K562 (cell line): ENCODE results near the gene FGFRL1. TPM values are rescaled to one million over a fixed set of nuclear protein-coding genes. Genes with fewer than 3 reads are reported as not detected.
A peak's percentile ranks its signal among the peaks of the same experiment; 100 is the strongest.

Experiments
- ATAC-seq: fragments of 200-7000 bp; cut with Tn5 transposase; 3 replicates; pipeline ENCODE4 v1.9.1; 2020; ENCODE audit warnings: moderate library complexity
- BruUV-seq: library from RNA; stranded (reverse); fragments of 400-500 nt; replicated peaks from 2 replicates; lab custom pipeline; 2021; lab: Mats Ljungman, UMichigan
- CTCF ChIA-PET: fragments of 300-600 bp; formaldehyde crosslinking; extraction: SDS; loops from one replicate; lab custom pipeline; 2021; ENCODE audit warnings: low intra/inter-chr PET ratio; lab: Yijun Ruan, JAX
- POLR2A ChIA-PET: fragments of 300-600, 350-650 bp; sonication (Branson Sonifier 250); formaldehyde crosslinking; extraction: SDS; loops from one replicate; lab custom pipeline; 2021; ENCODE audit warnings: antibody characterized with exemption, inconsistent platforms; lab: Yijun Ruan, JAX
- DNase-seq, 4 experiments: peaks; one replicate each; pipeline versions ENCODE4 v3.0.0 to v3.0.0-alpha.2; 2011 to 2018; ENCODE audit warnings: low spot score in 3 of 4, mixed read lengths in 3 of 4; ENCODE audit errors: extremely low read depth in 1 of 4
- FAIRE-seq: peaks from 2 replicates; lab custom pipeline; 2011; peaks lifted over from hg19 to GRCh38; lab: Jason Lieb, UNC
- H2AFZ ChIP-seq: 2 replicates; pipeline ENCODE4 v1.6.0; 2011; ENCODE audit warnings: low read depth, low read length, control low read depth, inconsistent platforms
- H3K27ac ChIP-seq: fragments of 200-600 bp; 3 replicates; pipeline ENCODE4 v1.8.0; 2011; ENCODE audit warnings: low read depth, mild to moderate bottlenecking, control low read depth, inconsistent platforms, low read length, moderate library complexity, mixed read lengths; ENCODE audit errors: extremely low read depth
- H3K27me3 ChIP-seq, 2 experiments: fragments of 300-600 bp in 1 of 2; 2 replicates in 1 of 2; 3 replicates in 1 of 2; pipeline versions ENCODE4 v1.6.0 to v1.8.0; 2011; ENCODE audit warnings: inconsistent platforms in 2 of 2, low read length in 2 of 2, mild to moderate bottlenecking in 1 of 2, mixed read lengths in 1 of 2, moderate library complexity in 1 of 2; ENCODE audit not compliant: control insufficient read depth in 2 of 2, insufficient read depth in 2 of 2
- H3K36me3 ChIP-seq: fragments of 300-600 bp; 3 replicates; pipeline ENCODE4 v1.8.0; 2011; ENCODE audit warnings: mild to moderate bottlenecking, low read length, inconsistent platforms; ENCODE audit not compliant: control insufficient read depth, insufficient read depth
- H3K4me1 ChIP-seq, 2 experiments: fragments of 200-600 bp in 1 of 2; replicated peaks in 1 of 2; 2 replicates in 1 of 2; 3 replicates in 1 of 2; pipeline versions ENCODE4 v1.5.1 to v1.8.0; 2011; ENCODE audit warnings: inconsistent platforms in 2 of 2, low read length in 2 of 2, mild to moderate bottlenecking in 1 of 2, mixed read lengths in 1 of 2, moderate library complexity in 1 of 2; ENCODE audit not compliant: control insufficient read depth in 2 of 2, insufficient read depth in 2 of 2
- H3K4me2 ChIP-seq: 2 replicates; pipeline ENCODE4 v1.6.1; 2011; ENCODE audit warnings: low read length, control low read depth, inconsistent platforms, mixed read lengths; ENCODE audit not compliant: insufficient read depth
- H3K4me3 ChIP-seq: fragments of 200-600 bp; sonication (generic), shearing (Covaris generic); 2 replicates; pipeline ENCODE4 v1.5.1; 2016; ENCODE audit warnings: control low read depth, inconsistent platforms
- H3K79me2 ChIP-seq: fragments of 200-600 bp; 3 replicates; pipeline ENCODE4 v1.8.0; 2011; ENCODE audit warnings: low read length, inconsistent platforms; ENCODE audit not compliant: control insufficient read depth, insufficient read depth
- H3K9ac ChIP-seq, 2 experiments: 2 replicates each; pipeline versions ENCODE4 v1.6.0 to v1.6.1; 2011; ENCODE audit warnings: low read depth in 2 of 2, low read length in 2 of 2, control low read depth in 1 of 2, inconsistent platforms in 1 of 2, mild to moderate bottlenecking in 1 of 2, mixed read lengths in 1 of 2; ENCODE audit not compliant: insufficient read depth in 1 of 2
- H3K9me1 ChIP-seq: one replicate; pipeline ENCODE4 v1.6.0; 2011; ENCODE audit warnings: inconsistent platforms, mild to moderate bottlenecking, low read length, moderate library complexity; ENCODE audit not compliant: control insufficient read depth, insufficient read depth
- H3K9me3 ChIP-seq: replicated peaks from 2 replicates; pipeline ENCODE4 v1.5.1; 2011; ENCODE audit warnings: low read depth, low read length, inconsistent platforms; ENCODE audit not compliant: control insufficient read depth, insufficient read depth
- H4K20me1 ChIP-seq: replicated peaks from 2 replicates; pipeline ENCODE4 v1.6.1; 2011; ENCODE audit warnings: low read length, inconsistent platforms, mixed read lengths; ENCODE audit not compliant: control insufficient read depth, insufficient read depth
- KDM2B ChIP-seq: fragments of 250-450 bp; sonication (Bioruptor Pico); IDR thresholded peaks from 2 replicates; pipeline ENCODE4 v1.8.0; 2021; ENCODE audit warnings: mild to moderate bottlenecking, moderate library complexity
- PHF8 ChIP-seq: fragments of 200-600 bp; sonication (generic); IDR thresholded peaks from 2 replicates; pipeline ENCODE4 v1.6.1; 2012; ENCODE audit warnings: mixed run types, mild to moderate bottlenecking, inconsistent platforms, low read length, moderate library complexity, borderline replicate concordance
- ZNF445 ChIP-seq: fragments of 250-450 bp; sonication (Bioruptor Pico); IDR thresholded peaks from 2 replicates; pipeline ENCODE4 v1.4.0; 2020; ENCODE audit warnings: low read depth, mild to moderate bottlenecking, moderate library complexity
- WGBS: fragments of 100-300 bp; shearing (Covaris generic); methylation state at CpG from one replicate; pipeline ENCODE4 v1.1.6; 2016; ENCODE audit warnings: low coverage, mixed read lengths; ENCODE audit not compliant: insufficient coverage; ENCODE audit errors: missing lambda C conversion rate; 5-methylcytosine and 5-hydroxymethylcytosine counted together
- in situ Hi-C: fragments of 300-500 bp; cut with MboI; formaldehyde crosslinking; loops from 4 replicates; pipeline ENCODE4 v1.15.0; 2018; ENCODE audit warnings: inconsistent platforms, mixed read lengths
- intact Hi-C: fragments of 100-400 bp; cut with micrococcal nuclease; formaldehyde crosslinking; loops from 2 replicates; pipeline ENCODE4 v1.14.2; 2022
- polyA plus RNA-seq, 8 experiments: library from polyadenylated mRNA; depleted of rRNA in 4 of 8; stranded (reverse) in 5 of 8; unstranded in 3 of 8; fragments of >200 nt; fragmentation: Nextera tagmentation in 2 of 8; fragmentation: Illumina TruSeq in 1 of 8; extraction: Ambion mirVana in 2 of 8; extraction: Trizol in 1 of 8; gene quantifications; 2 replicates each; pipeline versions ENCODE4 v1.2.1 to v1.2.3, GENCODE V29; 2011 to 2014; ENCODE audit warnings: inconsistent platforms in 1 of 8, missing spikeins in 1 of 8
- total RNA-seq, 7 experiments: library from RNA; depleted of rRNA in 6 of 7; stranded (reverse); fragments of >200 nt in 6 of 7; fragmentation: Illumina TruSeq in 2 of 7; extraction: Trizol in 2 of 7; gene quantifications; 2 replicates each; pipeline versions ENCODE4 v1.2.1 to v1.2.3, GENCODE V29; 2011 to 2021; ENCODE audit warnings: low replicate concordance in 1 of 7
- TF ChIP-seq, protein P1 (sequence below), 2 experiments: IDR thresholded peaks; 2 replicates each; pipeline ENCODE4 v1.6.1; 2011; ENCODE audit warnings: borderline replicate concordance in 1 of 2, control low read depth in 1 of 2, low read depth in 1 of 2, low read length in 1 of 2, mild to moderate bottlenecking in 1 of 2, mixed read lengths in 1 of 2, moderate library complexity in 1 of 2; ENCODE audit not compliant: insufficient read depth in 1 of 2, insufficient read length in 1 of 2, poor library complexity in 1 of 2, severe bottlenecking in 1 of 2; ENCODE audit errors: extremely low read depth in 1 of 2
- TF ChIP-seq, protein P2 (sequence below): fragments of 450-650 bp; IDR thresholded peaks from 2 replicates; pipeline ENCODE4 v1.6.1; 2016; ENCODE audit warnings: mild to moderate bottlenecking, moderate library complexity

The FGFRL1 gene
- total and polyA plus RNA-seq, 9 of the 15 experiments (the other 6 are each of a cell fraction or from before 2014, with no cell fraction given), result 0.34 to 49.9 (median 14.6) TPM

DNA sequence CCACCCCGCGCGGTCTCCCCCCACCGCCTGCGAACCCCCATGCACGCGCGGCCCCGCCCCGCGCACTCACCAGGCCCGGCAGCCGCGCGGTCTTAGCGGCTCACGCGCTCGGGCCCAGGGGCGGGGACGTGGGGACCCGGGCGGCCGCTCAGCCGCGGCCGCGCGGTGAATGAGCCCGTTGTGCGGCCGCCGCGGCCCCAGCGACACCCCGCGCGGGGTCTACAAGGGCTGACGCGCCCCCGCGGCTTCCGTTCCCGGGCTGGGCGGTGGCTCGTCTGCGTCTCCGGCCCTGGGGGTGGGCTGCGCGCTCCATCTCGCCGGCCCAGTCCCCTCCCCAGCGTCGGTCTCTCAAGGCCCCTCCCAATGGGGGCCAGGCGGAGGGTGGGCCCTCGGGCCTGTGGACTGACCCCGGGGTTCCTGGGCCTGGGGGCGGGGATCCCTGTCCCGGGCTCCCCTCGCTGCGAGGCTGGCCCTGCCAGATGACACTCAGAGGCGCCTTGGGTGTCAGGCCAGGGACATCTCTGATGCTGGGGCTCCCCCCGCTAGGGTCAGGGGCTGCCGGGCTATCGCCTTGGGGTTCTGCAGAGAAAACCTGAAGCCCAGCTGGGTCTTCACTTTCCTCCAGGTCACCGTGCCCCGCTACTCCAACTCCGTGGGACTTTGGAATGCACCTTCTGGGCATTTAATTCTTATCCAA lies 13.9 kb upstream of the FGFRL1 start:
- Histone ChIP-seq H3K4me1 (peaks cover 37 to 76% of the 10 kb centered on the region in 2 experiments), H3K9me1 (no peaks in the 10 kb centered on the region), H3K27ac (peak overlapping the region; percentile 81), H3K36me3 (no peaks in the 10 kb centered on the region), H3K27me3 (no peaks in the 10 kb centered on the region), H3K9me3 (no peaks in the 10 kb centered on the region), H3K4me3 (peak overlapping the region; percentile 47), H3K79me2 (peaks cover 23% of the 10 kb centered on the region; the same call in 2 of the 3 replicates), H2AFZ (peak overlapping the region; percentile 77), H3K9ac (peak overlapping the region; percentile 78 to 94; a peak in 3 of 4 replicates), H3K4me2 (peak overlapping the region; percentile 58), H4K20me1 (no peaks in the 10 kb centered on the region)
- FAIRE-seq (no peak), ATAC-seq (peak; percentile 58), DNase-seq (peak; percentile 76 to 90 (median 87))
- intact Hi-C loops, result loop anchor here (10.0 kb wide), 1 partner anchor 47 kb away; no protein-coding TSS in a partner anchor
- in situ Hi-C loops, result no loop called here
- ChIA-PET CTCF (no interaction called here), POLR2A (no interaction called here)
- WGBS, result 5% methylated on average over 35 of the region's 68 CpGs
- BruUV-seq, result no TSS peak
- TF ChIP-seq KDM2B (CRISPR knock-in tag), result no peak
- TF ChIP-seq, protein P1, sequence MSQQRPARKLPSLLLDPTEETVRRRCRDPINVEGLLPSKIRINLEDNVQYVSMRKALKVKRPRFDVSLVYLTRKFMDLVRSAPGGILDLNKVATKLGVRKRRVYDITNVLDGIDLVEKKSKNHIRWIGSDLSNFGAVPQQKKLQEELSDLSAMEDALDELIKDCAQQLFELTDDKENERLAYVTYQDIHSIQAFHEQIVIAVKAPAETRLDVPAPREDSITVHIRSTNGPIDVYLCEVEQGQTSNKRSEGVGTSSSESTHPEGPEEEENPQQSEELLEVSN (IDR thresholded peaks at IDR 0.05; ENCODE audit: borderline replicate concordance in 1 of 2, extremely low read depth in 1 of 2, insufficient read depth in 1 of 2, insufficient read length in 1 of 2, low read depth in 1 of 2, low read length in 1 of 2, poor library complexity in 1 of 2, severe bottlenecking in 1 of 2), result peak in 1 of 2 experiments; percentile 92
- peak; percentile 77; the same call in 1 of the 2 replicates for TF ChIP-seq PHF8
- TF ChIP-seq, protein P2, sequence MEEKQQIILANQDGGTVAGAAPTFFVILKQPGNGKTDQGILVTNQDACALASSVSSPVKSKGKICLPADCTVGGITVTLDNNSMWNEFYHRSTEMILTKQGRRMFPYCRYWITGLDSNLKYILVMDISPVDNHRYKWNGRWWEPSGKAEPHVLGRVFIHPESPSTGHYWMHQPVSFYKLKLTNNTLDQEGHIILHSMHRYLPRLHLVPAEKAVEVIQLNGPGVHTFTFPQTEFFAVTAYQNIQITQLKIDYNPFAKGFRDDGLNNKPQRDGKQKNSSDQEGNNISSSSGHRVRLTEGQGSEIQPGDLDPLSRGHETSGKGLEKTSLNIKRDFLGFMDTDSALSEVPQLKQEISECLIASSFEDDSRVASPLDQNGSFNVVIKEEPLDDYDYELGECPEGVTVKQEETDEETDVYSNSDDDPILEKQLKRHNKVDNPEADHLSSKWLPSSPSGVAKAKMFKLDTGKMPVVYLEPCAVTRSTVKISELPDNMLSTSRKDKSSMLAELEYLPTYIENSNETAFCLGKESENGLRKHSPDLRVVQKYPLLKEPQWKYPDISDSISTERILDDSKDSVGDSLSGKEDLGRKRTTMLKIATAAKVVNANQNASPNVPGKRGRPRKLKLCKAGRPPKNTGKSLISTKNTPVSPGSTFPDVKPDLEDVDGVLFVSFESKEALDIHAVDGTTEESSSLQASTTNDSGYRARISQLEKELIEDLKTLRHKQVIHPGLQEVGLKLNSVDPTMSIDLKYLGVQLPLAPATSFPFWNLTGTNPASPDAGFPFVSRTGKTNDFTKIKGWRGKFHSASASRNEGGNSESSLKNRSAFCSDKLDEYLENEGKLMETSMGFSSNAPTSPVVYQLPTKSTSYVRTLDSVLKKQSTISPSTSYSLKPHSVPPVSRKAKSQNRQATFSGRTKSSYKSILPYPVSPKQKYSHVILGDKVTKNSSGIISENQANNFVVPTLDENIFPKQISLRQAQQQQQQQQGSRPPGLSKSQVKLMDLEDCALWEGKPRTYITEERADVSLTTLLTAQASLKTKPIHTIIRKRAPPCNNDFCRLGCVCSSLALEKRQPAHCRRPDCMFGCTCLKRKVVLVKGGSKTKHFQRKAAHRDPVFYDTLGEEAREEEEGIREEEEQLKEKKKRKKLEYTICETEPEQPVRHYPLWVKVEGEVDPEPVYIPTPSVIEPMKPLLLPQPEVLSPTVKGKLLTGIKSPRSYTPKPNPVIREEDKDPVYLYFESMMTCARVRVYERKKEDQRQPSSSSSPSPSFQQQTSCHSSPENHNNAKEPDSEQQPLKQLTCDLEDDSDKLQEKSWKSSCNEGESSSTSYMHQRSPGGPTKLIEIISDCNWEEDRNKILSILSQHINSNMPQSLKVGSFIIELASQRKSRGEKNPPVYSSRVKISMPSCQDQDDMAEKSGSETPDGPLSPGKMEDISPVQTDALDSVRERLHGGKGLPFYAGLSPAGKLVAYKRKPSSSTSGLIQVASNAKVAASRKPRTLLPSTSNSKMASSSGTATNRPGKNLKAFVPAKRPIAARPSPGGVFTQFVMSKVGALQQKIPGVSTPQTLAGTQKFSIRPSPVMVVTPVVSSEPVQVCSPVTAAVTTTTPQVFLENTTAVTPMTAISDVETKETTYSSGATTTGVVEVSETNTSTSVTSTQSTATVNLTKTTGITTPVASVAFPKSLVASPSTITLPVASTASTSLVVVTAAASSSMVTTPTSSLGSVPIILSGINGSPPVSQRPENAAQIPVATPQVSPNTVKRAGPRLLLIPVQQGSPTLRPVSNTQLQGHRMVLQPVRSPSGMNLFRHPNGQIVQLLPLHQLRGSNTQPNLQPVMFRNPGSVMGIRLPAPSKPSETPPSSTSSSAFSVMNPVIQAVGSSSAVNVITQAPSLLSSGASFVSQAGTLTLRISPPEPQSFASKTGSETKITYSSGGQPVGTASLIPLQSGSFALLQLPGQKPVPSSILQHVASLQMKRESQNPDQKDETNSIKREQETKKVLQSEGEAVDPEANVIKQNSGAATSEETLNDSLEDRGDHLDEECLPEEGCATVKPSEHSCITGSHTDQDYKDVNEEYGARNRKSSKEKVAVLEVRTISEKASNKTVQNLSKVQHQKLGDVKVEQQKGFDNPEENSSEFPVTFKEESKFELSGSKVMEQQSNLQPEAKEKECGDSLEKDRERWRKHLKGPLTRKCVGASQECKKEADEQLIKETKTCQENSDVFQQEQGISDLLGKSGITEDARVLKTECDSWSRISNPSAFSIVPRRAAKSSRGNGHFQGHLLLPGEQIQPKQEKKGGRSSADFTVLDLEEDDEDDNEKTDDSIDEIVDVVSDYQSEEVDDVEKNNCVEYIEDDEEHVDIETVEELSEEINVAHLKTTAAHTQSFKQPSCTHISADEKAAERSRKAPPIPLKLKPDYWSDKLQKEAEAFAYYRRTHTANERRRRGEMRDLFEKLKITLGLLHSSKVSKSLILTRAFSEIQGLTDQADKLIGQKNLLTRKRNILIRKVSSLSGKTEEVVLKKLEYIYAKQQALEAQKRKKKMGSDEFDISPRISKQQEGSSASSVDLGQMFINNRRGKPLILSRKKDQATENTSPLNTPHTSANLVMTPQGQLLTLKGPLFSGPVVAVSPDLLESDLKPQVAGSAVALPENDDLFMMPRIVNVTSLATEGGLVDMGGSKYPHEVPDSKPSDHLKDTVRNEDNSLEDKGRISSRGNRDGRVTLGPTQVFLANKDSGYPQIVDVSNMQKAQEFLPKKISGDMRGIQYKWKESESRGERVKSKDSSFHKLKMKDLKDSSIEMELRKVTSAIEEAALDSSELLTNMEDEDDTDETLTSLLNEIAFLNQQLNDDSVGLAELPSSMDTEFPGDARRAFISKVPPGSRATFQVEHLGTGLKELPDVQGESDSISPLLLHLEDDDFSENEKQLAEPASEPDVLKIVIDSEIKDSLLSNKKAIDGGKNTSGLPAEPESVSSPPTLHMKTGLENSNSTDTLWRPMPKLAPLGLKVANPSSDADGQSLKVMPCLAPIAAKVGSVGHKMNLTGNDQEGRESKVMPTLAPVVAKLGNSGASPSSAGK, result peak; percentile 11; the same call in 1 of the 2 replicates
- no peak for TF ChIP-seq ZNF445
